Activated naive CD8-positive, alpha-beta T cell treated with anti-CD3 and anti-CD28 coated beads, Interleukin-2, amount 50 U/mL, for 24 hours (primary cell): Measurements from ENCODE around the gene CNTN5.
"Not testable (repeated sequence)": the region's sequence is repeated elsewhere in the genome, so short reads cannot be mapped to it uniquely, and the experiment has no call there.

Experiments used
- ATAC-seq: fragments of 150-1000 bp; cut with Tn5 transposase; one replicate; pipeline ENCODE4 v1.10.0; 2021
- DNase-seq: peaks from one replicate; pipeline ENCODE4 v3.0.0; 2021
- H3K27ac Mint-ChIP-seq: one replicate; pipeline ENCODE4 v1.8.0; 2021; ENCODE audit warnings: mild to moderate bottlenecking, mixed read lengths
- H3K27me3 Mint-ChIP-seq: one replicate; pipeline ENCODE4 v1.8.0; 2021; ENCODE audit warnings: mixed read lengths
- H3K36me3 Mint-ChIP-seq: one replicate; pipeline ENCODE4 v1.8.0; 2021; ENCODE audit warnings: low read depth, mixed read lengths
- H3K4me1 Mint-ChIP-seq: one replicate; pipeline ENCODE4 v1.8.0; 2021; ENCODE audit warnings: mixed read lengths
- H3K4me3 Mint-ChIP-seq: one replicate; pipeline ENCODE4 v1.8.0; 2021; ENCODE audit warnings: mild to moderate bottlenecking, moderate library complexity, mixed read lengths
- H3K9me3 Mint-ChIP-seq: one replicate; pipeline ENCODE4 v1.8.0; 2021; ENCODE audit warnings: mixed read lengths

Gene CNTN5

GRCh38 chr11:99759787-99760186, 739.0 kb downstream of the CNTN5 start:
- no peaks in the 10 kb centered on the region for H3K27me3 Mint-ChIP-seq
- no peak overlapping the region for H3K27ac Mint-ChIP-seq
- H3K4me1 Mint-ChIP-seq, result no peaks in the 10 kb centered on the region
- no peak for DNase-seq
- peaks cover 18% of the 10 kb centered on the region for H3K9me3 Mint-ChIP-seq
- H3K4me3 Mint-ChIP-seq, result no peak overlapping the region
- H3K36me3 Mint-ChIP-seq, result no peaks in the 10 kb centered on the region
- ATAC-seq, result no peak

- ATAC-seq, result no peak
- DNase-seq, result no peak
- Mint-ChIP-seq H3K9me3 (peaks cover 4% of the 10 kb centered on the region), H3K27ac (no peak overlapping the region), H3K4me1 (no peaks in the 10 kb centered on the region), H3K4me3 (no peak overlapping the region), H3K36me3 (no peaks in the 10 kb centered on the region), H3K27me3 (no peaks in the 10 kb centered on the region)
Observed at GRCh38 chr11:99766811-99767210, 746.1 kb downstream of the CNTN5 start.

- DNase-seq (no peak), ATAC-seq (no peak)
- H3K4me3 Mint-ChIP-seq, result no peak overlapping the region
- H3K36me3 Mint-ChIP-seq, result no peaks in the 10 kb centered on the region
- no peaks in the 10 kb centered on the region for H3K4me1 Mint-ChIP-seq
- no peak overlapping the region for H3K27ac Mint-ChIP-seq
- peaks cover 4% of the 10 kb centered on the region for H3K9me3 Mint-ChIP-seq
- H3K27me3 Mint-ChIP-seq, result no peaks in the 10 kb centered on the region
Observed at GRCh38 chr11:99773646-99774045, 752.9 kb downstream of the CNTN5 start.

GRCh38 chr11:99781074-99781473, 760.3 kb downstream of the CNTN5 start:
- ATAC-seq (no peak), DNase-seq (no peak)
- Mint-ChIP-seq H3K4me3 (no peak overlapping the region), H3K36me3 (no peaks in the 10 kb centered on the region), H3K27me3 (no peaks in the 10 kb centered on the region), H3K9me3 (no peaks in the 10 kb centered on the region), H3K4me1 (no peaks in the 10 kb centered on the region), H3K27ac (no peak overlapping the region)

- Mint-ChIP-seq H3K9me3 (peaks cover 33% of the 10 kb centered on the region), H3K4me3 (no peak overlapping the region), H3K27me3 (no peaks in the 10 kb centered on the region), H3K27ac (no peak overlapping the region), H3K4me1 (no peaks in the 10 kb centered on the region), H3K36me3 (peaks cover 1% of the 10 kb centered on the region)
- DNase-seq (no peak), ATAC-seq (no peak)
Observed at GRCh38 chr11:99791354-99791753, 770.6 kb downstream of the CNTN5 start.

- peaks cover 1% of the 10 kb centered on the region for H3K36me3 Mint-ChIP-seq
- no peak for DNase-seq
- ATAC-seq, result no peak
- no peak overlapping the region for H3K27ac Mint-ChIP-seq
- no peaks in the 10 kb centered on the region for H3K4me1 Mint-ChIP-seq
- H3K27me3 Mint-ChIP-seq, result no peaks in the 10 kb centered on the region
- no peak overlapping the region for H3K4me3 Mint-ChIP-seq
- H3K9me3 Mint-ChIP-seq, result peaks cover 39% of the 10 kb centered on the region
Observed at GRCh38 chr11:99795999-99796398, 775.2 kb downstream of the CNTN5 start.

GRCh38 chr11:99803501-99803900, 782.8 kb downstream of the CNTN5 start:
- Mint-ChIP-seq H3K27me3 (no peaks in the 10 kb centered on the region), H3K9me3 (peaks cover 16% of the 10 kb centered on the region), H3K36me3 (no peaks in the 10 kb centered on the region), H3K4me3 (no peak overlapping the region), H3K27ac (no peak overlapping the region), H3K4me1 (no peaks in the 10 kb centered on the region)
- ATAC-seq, result no peak
- DNase-seq, result no peak

GRCh38 chr11:99812516-99812915, 791.8 kb downstream of the CNTN5 start:
- no peaks in the 10 kb centered on the region for H3K36me3 Mint-ChIP-seq
- H3K27ac Mint-ChIP-seq, result no peak overlapping the region
- ATAC-seq (no peak), DNase-seq (no peak)
- no peaks in the 10 kb centered on the region for H3K4me1 Mint-ChIP-seq
- H3K9me3 Mint-ChIP-seq, result no peaks in the 10 kb centered on the region
- no peaks in the 10 kb centered on the region for H3K27me3 Mint-ChIP-seq
- H3K4me3 Mint-ChIP-seq, result no peak overlapping the region

- H3K9me3 Mint-ChIP-seq, result no peaks in the 10 kb centered on the region
- ATAC-seq (no peak), DNase-seq (no peak)
- H3K27me3 Mint-ChIP-seq, result no peaks in the 10 kb centered on the region
- H3K36me3 Mint-ChIP-seq, result no peaks in the 10 kb centered on the region
- H3K4me1 Mint-ChIP-seq, result no peaks in the 10 kb centered on the region
- no peak overlapping the region for H3K27ac Mint-ChIP-seq
- no peak overlapping the region for H3K4me3 Mint-ChIP-seq
Observed at GRCh38 chr11:99814021-99814420, 793.3 kb downstream of the CNTN5 start.

- DNase-seq, result no peak
- Mint-ChIP-seq H3K4me1 (no peaks in the 10 kb centered on the region), H3K27ac (no peak overlapping the region), H3K36me3 (no peaks in the 10 kb centered on the region), H3K27me3 (no peaks in the 10 kb centered on the region), H3K9me3 (peaks cover 7% of the 10 kb centered on the region), H3K4me3 (no peak overlapping the region)
- ATAC-seq, result no peak
Observed at GRCh38 chr11:99814738-99815137, 794.0 kb downstream of the CNTN5 start.

GRCh38 chr11:99818991-99819390, 798.2 kb downstream of the CNTN5 start:
- Mint-ChIP-seq H3K27ac (no peak overlapping the region), H3K36me3 (no peaks in the 10 kb centered on the region), H3K4me3 (no peak overlapping the region), H3K27me3 (no peaks in the 10 kb centered on the region), H3K4me1 (no peaks in the 10 kb centered on the region), H3K9me3 (peaks cover 16% of the 10 kb centered on the region)
- DNase-seq (no peak), ATAC-seq (no peak)

GRCh38 chr11:99822846-99823565, 802.3 kb downstream of the CNTN5 start:
- Mint-ChIP-seq H3K4me3 (no peak overlapping the region), H3K4me1 (no peaks in the 10 kb centered on the region), H3K27me3 (no peaks in the 10 kb centered on the region), H3K9me3 (peaks cover 22% of the 10 kb centered on the region), H3K27ac (no peak overlapping the region), H3K36me3 (no peaks in the 10 kb centered on the region)
- ATAC-seq (no peak), DNase-seq (no peak)

GRCh38 chr11:99836739-99837138, 816.0 kb downstream of the CNTN5 start:
- not testable (repeated sequence) for ATAC-seq, H3K4me1 Mint-ChIP-seq, H3K27me3 Mint-ChIP-seq, DNase-seq, H3K36me3 Mint-ChIP-seq, H3K4me3 Mint-ChIP-seq, H3K27ac Mint-ChIP-seq
- peaks cover 23% of the 10 kb centered on the region for H3K9me3 Mint-ChIP-seq

GRCh38 chr11:99841885-99842284, 821.1 kb downstream of the CNTN5 start:
- no peaks in the 10 kb centered on the region for H3K27me3 Mint-ChIP-seq
- ATAC-seq (no peak), DNase-seq (no peak)
- no peaks in the 10 kb centered on the region for H3K36me3 Mint-ChIP-seq
- H3K9me3 Mint-ChIP-seq, result peaks cover 9% of the 10 kb centered on the region
- H3K4me3 Mint-ChIP-seq, result no peak overlapping the region
- H3K4me1 Mint-ChIP-seq, result no peaks in the 10 kb centered on the region
- no peak overlapping the region for H3K27ac Mint-ChIP-seq

- no peaks in the 10 kb centered on the region for H3K4me1 Mint-ChIP-seq
Observed at GRCh38 chr11:99865951-99866350, 845.2 kb downstream of the CNTN5 start.

GRCh38 chr11:99881610-99882009, 860.9 kb downstream of the CNTN5 start:
- Mint-ChIP-seq H3K36me3 (no peaks in the 10 kb centered on the region), H3K4me3 (no peak overlapping the region), H3K9me3 (peaks cover 12% of the 10 kb centered on the region), H3K4me1 (no peaks in the 10 kb centered on the region), H3K27me3 (no peaks in the 10 kb centered on the region), H3K27ac (no peak overlapping the region)
- DNase-seq (no peak), ATAC-seq (no peak)

More at GRCh38 chr11:99865951-99866350, 845.2 kb downstream of the CNTN5 start:
- DNase-seq (no peak), ATAC-seq (no peak)
- Mint-ChIP-seq H3K27me3 (no peaks in the 10 kb centered on the region), H3K9me3 (no peaks in the 10 kb centered on the region), H3K4me3 (no peak overlapping the region), H3K27ac (no peak overlapping the region), H3K36me3 (no peaks in the 10 kb centered on the region)
